Measurements from ENCODE around the gene ZMIZ1. TPM values are rescaled to one million over a fixed set of nuclear protein-coding genes. Genes with fewer than 3 reads are reported as not detected.

ZMIZ1 gene
- polyA plus RNA-seq, 2 donors: 29.2 to 29.7 TPM

DNA sequence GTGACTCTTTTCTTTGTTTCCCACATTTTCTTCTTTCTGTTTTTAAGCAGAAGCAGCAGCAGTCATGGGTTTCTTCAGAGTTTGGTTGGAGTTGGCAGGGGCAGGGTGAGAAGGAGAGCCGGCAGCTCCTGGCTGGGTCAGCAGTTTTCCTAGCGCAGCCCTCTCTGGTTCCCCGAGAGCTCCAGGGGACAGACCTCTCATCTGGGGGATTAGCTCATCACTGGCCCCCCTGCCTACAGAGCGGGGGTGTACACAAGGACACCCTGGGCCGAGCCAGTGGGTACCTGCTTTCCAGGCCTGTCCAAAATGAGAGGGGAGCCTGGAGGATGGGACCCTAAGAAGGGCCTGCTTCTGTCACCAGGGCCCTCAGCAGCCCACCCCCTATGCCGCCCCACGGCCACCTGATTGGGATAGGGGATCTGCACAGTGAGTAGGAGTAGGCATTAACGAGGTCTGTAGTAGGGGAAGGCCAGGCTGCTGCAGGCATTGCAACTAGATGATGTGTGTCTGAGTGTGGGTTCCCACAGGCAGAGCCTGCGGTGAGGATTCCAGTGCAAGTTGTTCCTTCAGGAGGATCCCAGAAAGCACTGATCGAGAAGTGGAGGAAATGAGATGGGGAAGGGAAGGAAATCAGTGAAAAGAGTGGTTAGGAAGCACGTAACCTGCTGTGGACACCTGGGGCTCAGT is 155.6 kb downstream of the ZMIZ1 start:
- Histone ChIP-seq H3K27ac (ENCODE audit: low read depth in 2 of 2, low read length in 1 of 2) (no peak overlapping the region), H3K9me3 (ENCODE audit: control insufficient read depth in 2 of 2, insufficient read depth in 1 of 2, low read depth in 1 of 2, low read length in 1 of 2) (no peaks in the 10 kb centered on the region), H3K4me1 (ENCODE audit: control insufficient read depth in 2 of 2, insufficient read depth in 2 of 2, low read length in 1 of 2) (peaks cover 8 to 29% of the 10 kb centered on the region in 2 donors), H3K36me3 (ENCODE audit: control insufficient read depth in 2 of 2, insufficient read depth in 2 of 2, low read length in 1 of 2) (peaks cover 7 to 57% of the 10 kb centered on the region in 2 donors), H3K4me3 (ENCODE audit: low read depth in 1 of 2, low read length in 2 of 2) (no peak overlapping the region), H3K27me3 (ENCODE audit: control insufficient read depth in 1 of 2, insufficient read depth in 2 of 2, low read length in 2 of 2) (no peaks in the 10 kb centered on the region)
- 79 to 86% methylated on average over 11 of the region's 11 CpGs for WGBS, 2 donors

- WGBS, 2 donors: 85 to 90% methylated on average over 5 of the region's 5 CpGs
- peaks cover 7 to 57% of the 10 kb centered on the region in 2 donors for H3K36me3 ChIP-seq (ENCODE audit: control insufficient read depth in 2 of 2, insufficient read depth in 2 of 2, low read length in 1 of 2)
- no peaks in the 10 kb centered on the region for H3K9me3 ChIP-seq (ENCODE audit: control insufficient read depth in 2 of 2, insufficient read depth in 1 of 2, low read depth in 1 of 2, low read length in 1 of 2)
- H3K4me3 ChIP-seq (ENCODE audit: low read depth in 1 of 2, low read length in 2 of 2): no peak overlapping the region
- H3K4me1 ChIP-seq (ENCODE audit: control insufficient read depth in 2 of 2, insufficient read depth in 2 of 2, low read length in 1 of 2): peaks cover 3 to 28% of the 10 kb centered on the region in 2 donors
- no peak overlapping the region for H3K27ac ChIP-seq (ENCODE audit: low read depth in 2 of 2, low read length in 1 of 2)
- no peaks in the 10 kb centered on the region for H3K27me3 ChIP-seq (ENCODE audit: control insufficient read depth in 1 of 2, insufficient read depth in 2 of 2, low read length in 2 of 2)
These were observed 156.2 kb downstream of the ZMIZ1 start for GRCh38 chr10:79224992-79225391.

DNA sequence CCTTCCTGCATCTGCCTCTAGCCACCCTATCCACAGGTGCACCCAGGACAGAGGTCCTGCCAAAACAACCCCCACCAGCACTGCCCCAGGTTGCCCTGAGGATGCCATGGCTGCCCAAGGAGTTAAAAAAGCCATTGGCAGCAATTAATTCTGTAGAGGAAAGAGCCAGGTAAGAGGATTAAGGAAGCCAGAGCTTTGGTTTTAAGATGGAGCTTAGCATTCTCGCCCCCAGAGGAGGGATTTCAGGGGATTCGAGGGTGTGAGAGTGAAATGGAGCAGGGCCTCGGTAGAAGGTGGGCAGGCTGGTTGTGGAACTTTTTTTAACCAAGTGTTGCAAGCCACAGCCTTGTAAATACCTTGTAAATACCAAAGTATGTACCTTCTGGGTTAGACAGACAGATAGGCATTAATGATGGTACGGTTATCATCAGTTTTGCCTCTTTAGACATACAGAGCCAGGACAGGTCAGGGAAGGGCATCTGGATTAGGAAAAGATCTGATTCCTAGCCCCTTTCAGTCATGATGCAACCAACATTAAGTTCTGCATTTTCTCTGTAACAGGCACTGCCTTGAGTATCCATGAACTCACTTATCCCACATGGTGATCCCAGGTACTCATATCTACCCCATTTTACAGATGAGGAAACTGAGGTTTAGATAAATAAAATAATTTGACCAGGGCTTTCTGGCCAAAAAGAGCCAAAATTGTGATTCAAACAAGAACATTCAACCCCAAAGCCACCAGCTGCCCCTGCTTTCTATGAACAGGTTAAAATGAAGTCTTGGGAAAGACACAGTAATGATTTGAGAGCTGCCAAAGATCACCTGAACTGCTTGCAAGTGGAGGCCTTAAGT is 157.9 kb downstream of the ZMIZ1 start:
- peaks cover 3 to 13% of the 10 kb centered on the region in 2 donors for H3K4me1 ChIP-seq (ENCODE audit: control insufficient read depth in 2 of 2, insufficient read depth in 2 of 2, low read length in 1 of 2)

DNA sequence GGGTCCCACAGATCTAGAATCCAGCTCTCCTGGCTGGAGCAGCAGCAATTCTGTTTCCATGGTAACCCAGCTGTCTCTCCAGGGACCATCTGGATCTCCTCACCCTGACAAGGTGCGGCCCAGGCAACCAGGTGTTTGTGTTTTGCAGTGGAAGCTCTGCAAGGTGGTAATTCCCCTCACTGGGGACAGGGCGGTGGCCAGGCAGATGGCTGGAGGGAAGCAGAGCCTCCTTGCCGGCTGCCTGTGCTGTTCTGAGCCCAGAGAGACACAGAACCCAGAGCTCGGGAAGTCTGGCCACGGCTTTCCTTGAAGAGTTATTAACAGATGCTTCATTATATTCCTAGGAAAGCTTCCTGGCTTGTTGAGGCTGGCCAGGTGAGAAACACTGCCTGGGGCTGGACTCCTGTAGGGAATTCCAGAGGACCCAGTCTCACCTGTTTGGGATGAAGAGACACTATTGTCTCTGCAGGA is 160.3 kb downstream of the ZMIZ1 start:
- 40 to 48% methylated on average over 5 of the region's 5 CpGs for WGBS, 2 donors
- no peak overlapping the region for H3K27ac ChIP-seq (ENCODE audit: low read depth in 2 of 2, low read length in 1 of 2)
- H3K4me3 ChIP-seq (ENCODE audit: low read depth in 1 of 2, low read length in 2 of 2): no peak overlapping the region
- H3K27me3 ChIP-seq (ENCODE audit: control insufficient read depth in 1 of 2, insufficient read depth in 2 of 2, low read length in 2 of 2): no peaks in the 10 kb centered on the region
- H3K4me1 ChIP-seq (ENCODE audit: control insufficient read depth in 2 of 2, insufficient read depth in 2 of 2, low read length in 1 of 2): peaks cover 3 to 5% of the 10 kb centered on the region in 2 donors
- H3K9me3 ChIP-seq (ENCODE audit: control insufficient read depth in 2 of 2, insufficient read depth in 1 of 2, low read depth in 1 of 2, low read length in 1 of 2): no peaks in the 10 kb centered on the region
- peaks cover 17 to 47% of the 10 kb centered on the region in 2 donors for H3K36me3 ChIP-seq (ENCODE audit: control insufficient read depth in 2 of 2, insufficient read depth in 2 of 2, low read length in 1 of 2)

More for the DNA sequence above, 157.9 kb downstream of the ZMIZ1 start:
- peaks cover 12 to 56% of the 10 kb centered on the region in 2 donors for H3K36me3 ChIP-seq (ENCODE audit: control insufficient read depth in 2 of 2, insufficient read depth in 2 of 2, low read length in 1 of 2)
- WGBS, 2 donors: 86 to 94% methylated on average over 4 of the region's 4 CpGs
- H3K9me3 ChIP-seq (ENCODE audit: control insufficient read depth in 2 of 2, insufficient read depth in 1 of 2, low read depth in 1 of 2, low read length in 1 of 2): no peaks in the 10 kb centered on the region
- H3K27me3 ChIP-seq (ENCODE audit: control insufficient read depth in 1 of 2, insufficient read depth in 2 of 2, low read length in 2 of 2): no peaks in the 10 kb centered on the region
- H3K27ac ChIP-seq (ENCODE audit: low read depth in 2 of 2, low read length in 1 of 2): no peak overlapping the region
- H3K4me3 ChIP-seq (ENCODE audit: low read depth in 1 of 2, low read length in 2 of 2): no peak overlapping the region

GRCh38 chr10:79229830-79230327 is 161.1 kb downstream of the ZMIZ1 start:
- H3K36me3 ChIP-seq (ENCODE audit: control insufficient read depth in 2 of 2, insufficient read depth in 2 of 2, low read length in 1 of 2): peaks cover 17 to 40% of the 10 kb centered on the region in 2 donors
- 74 to 83% methylated on average over 12 of the region's 12 CpGs for WGBS, 2 donors
- H3K4me1 ChIP-seq (ENCODE audit: control insufficient read depth in 2 of 2, insufficient read depth in 2 of 2, low read length in 1 of 2): peaks cover 3 to 5% of the 10 kb centered on the region in 2 donors
- H3K27me3 ChIP-seq (ENCODE audit: control insufficient read depth in 1 of 2, insufficient read depth in 2 of 2, low read length in 2 of 2): no peaks in the 10 kb centered on the region
- no peak overlapping the region for H3K4me3 ChIP-seq (ENCODE audit: low read depth in 1 of 2, low read length in 2 of 2)
- H3K9me3 ChIP-seq (ENCODE audit: control insufficient read depth in 2 of 2, insufficient read depth in 1 of 2, low read depth in 1 of 2, low read length in 1 of 2): no peaks in the 10 kb centered on the region
- H3K27ac ChIP-seq (ENCODE audit: low read depth in 2 of 2, low read length in 1 of 2): no peak overlapping the region

DNA sequence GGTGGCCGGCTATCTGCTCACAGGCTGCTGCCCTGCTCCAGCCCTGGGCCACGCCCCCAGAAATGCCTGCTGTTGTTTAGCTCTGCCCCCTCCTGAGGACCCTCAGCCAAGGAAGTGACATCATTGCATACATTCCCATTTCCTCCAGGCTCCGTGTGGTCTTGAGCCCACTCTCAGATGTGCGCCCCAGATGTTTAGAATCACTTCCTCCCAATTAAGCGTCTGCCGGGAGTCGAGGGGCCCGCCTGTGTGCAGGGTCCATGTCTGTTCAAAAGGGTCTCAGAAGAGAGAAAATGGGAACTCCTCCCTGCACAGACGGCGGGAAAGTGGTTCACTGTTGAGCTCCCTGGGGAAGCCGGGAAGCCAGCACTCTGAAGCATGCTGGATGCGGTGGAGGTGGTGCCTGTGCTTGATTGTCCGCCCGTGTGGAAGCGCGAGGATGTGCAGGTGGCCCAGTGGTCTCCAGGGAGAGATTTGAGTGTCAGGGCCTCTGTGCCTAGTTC is 161.6 kb downstream of the ZMIZ1 start:
- Histone ChIP-seq H3K4me3 (ENCODE audit: low read depth in 1 of 2, low read length in 2 of 2) (no peak overlapping the region), H3K9me3 (ENCODE audit: control insufficient read depth in 2 of 2, insufficient read depth in 1 of 2, low read depth in 1 of 2, low read length in 1 of 2) (no peaks in the 10 kb centered on the region), H3K4me1 (ENCODE audit: control insufficient read depth in 2 of 2, insufficient read depth in 2 of 2, low read length in 1 of 2) (peaks cover 3 to 5% of the 10 kb centered on the region in 2 donors), H3K27me3 (ENCODE audit: control insufficient read depth in 1 of 2, insufficient read depth in 2 of 2, low read length in 2 of 2) (no peaks in the 10 kb centered on the region), H3K27ac (ENCODE audit: low read depth in 2 of 2, low read length in 1 of 2) (no peak overlapping the region), H3K36me3 (ENCODE audit: control insufficient read depth in 2 of 2, insufficient read depth in 2 of 2, low read length in 1 of 2) (peaks cover 17 to 44% of the 10 kb centered on the region in 2 donors)
- 74 to 77% methylated on average over 16 of the region's 16 CpGs for WGBS, 2 donors

DNA sequence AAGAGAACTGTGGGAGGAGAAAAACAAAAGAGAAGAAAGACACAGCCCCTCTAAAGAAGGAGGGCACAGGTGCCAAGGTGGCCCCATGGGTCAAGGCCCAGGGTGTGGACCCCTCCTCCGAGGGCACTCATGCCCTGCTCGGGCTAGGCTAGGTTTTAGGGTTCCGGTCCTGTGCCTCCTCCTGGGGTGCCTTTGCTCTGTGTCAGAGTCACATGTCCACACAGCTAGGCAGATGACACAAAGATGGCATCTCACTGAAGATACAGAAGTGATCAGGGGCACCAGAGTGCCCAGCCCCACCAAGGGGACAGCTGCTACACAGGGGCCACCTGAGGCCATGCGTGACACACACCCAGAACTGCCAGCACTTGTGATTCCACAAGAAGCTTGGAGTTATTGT is 162.1 kb downstream of the ZMIZ1 start:
- WGBS, 2 donors: 89 to 96% methylated on average over 4 of the region's 4 CpGs
- peaks cover 3 to 5% of the 10 kb centered on the region in 2 donors for H3K4me1 ChIP-seq (ENCODE audit: control insufficient read depth in 2 of 2, insufficient read depth in 2 of 2, low read length in 1 of 2)
- peaks cover 15 to 44% of the 10 kb centered on the region in 2 donors for H3K36me3 ChIP-seq (ENCODE audit: control insufficient read depth in 2 of 2, insufficient read depth in 2 of 2, low read length in 1 of 2)
- no peak overlapping the region for H3K27ac ChIP-seq (ENCODE audit: low read depth in 2 of 2, low read length in 1 of 2)
- no peaks in the 10 kb centered on the region for H3K9me3 ChIP-seq (ENCODE audit: control insufficient read depth in 2 of 2, insufficient read depth in 1 of 2, low read depth in 1 of 2, low read length in 1 of 2)
- no peak overlapping the region for H3K4me3 ChIP-seq (ENCODE audit: low read depth in 1 of 2, low read length in 2 of 2)
- H3K27me3 ChIP-seq (ENCODE audit: control insufficient read depth in 1 of 2, insufficient read depth in 2 of 2, low read length in 2 of 2): no peaks in the 10 kb centered on the region

- no peaks in the 10 kb centered on the region for H3K27me3 ChIP-seq (ENCODE audit: control insufficient read depth in 1 of 2, insufficient read depth in 2 of 2, low read length in 2 of 2)
- peaks cover 10 to 43% of the 10 kb centered on the region in 2 donors for H3K36me3 ChIP-seq (ENCODE audit: control insufficient read depth in 2 of 2, insufficient read depth in 2 of 2, low read length in 1 of 2)
- H3K9me3 ChIP-seq (ENCODE audit: control insufficient read depth in 2 of 2, insufficient read depth in 1 of 2, low read depth in 1 of 2, low read length in 1 of 2): no peaks in the 10 kb centered on the region
- H3K4me3 ChIP-seq (ENCODE audit: low read depth in 1 of 2, low read length in 2 of 2): no peak overlapping the region
- peaks cover 3 to 14% of the 10 kb centered on the region in 2 donors for H3K4me1 ChIP-seq (ENCODE audit: control insufficient read depth in 2 of 2, insufficient read depth in 2 of 2, low read length in 1 of 2)
- no peak overlapping the region for H3K27ac ChIP-seq (ENCODE audit: low read depth in 2 of 2, low read length in 1 of 2)
- WGBS, 2 donors: 61 to 81% methylated on average over 3 of the region's 3 CpGs
These were observed 163.1 kb downstream of the ZMIZ1 start for GRCh38 chr10:79231908-79232307.

DNA sequence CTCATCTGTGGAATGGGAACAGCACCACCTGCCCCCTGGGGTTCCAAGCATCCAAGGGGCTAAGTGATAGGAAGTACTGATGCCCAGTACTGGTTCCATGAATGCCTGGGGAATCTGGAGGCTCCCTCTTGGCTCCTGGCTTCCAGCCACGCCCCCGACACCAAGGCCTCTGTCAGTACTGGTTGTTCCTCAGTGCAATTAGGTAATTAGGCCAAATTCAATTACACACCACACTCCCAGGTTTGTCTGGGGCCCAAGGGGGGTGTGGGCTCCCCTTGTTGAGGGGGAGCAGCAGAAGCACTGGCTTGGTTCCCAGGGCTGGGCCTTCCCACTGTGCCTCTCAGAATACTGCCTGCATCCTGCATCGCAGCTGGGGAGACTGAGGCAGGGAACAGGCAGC is 164.1 kb downstream of the ZMIZ1 start:
- H3K9me3 ChIP-seq (ENCODE audit: control insufficient read depth in 2 of 2, insufficient read depth in 1 of 2, low read depth in 1 of 2, low read length in 1 of 2): no peaks in the 10 kb centered on the region
- H3K4me1 ChIP-seq (ENCODE audit: control insufficient read depth in 2 of 2, insufficient read depth in 2 of 2, low read length in 1 of 2): peaks cover 3 to 23% of the 10 kb centered on the region in 2 donors
- H3K27me3 ChIP-seq (ENCODE audit: control insufficient read depth in 1 of 2, insufficient read depth in 2 of 2, low read length in 2 of 2): no peaks in the 10 kb centered on the region
- H3K27ac ChIP-seq (ENCODE audit: low read depth in 2 of 2, low read length in 1 of 2): no peak overlapping the region
- H3K36me3 ChIP-seq (ENCODE audit: control insufficient read depth in 2 of 2, insufficient read depth in 2 of 2, low read length in 1 of 2): peaks cover 10 to 40% of the 10 kb centered on the region in 2 donors
- 77 to 83% methylated on average over 3 of the region's 3 CpGs for WGBS, 2 donors
- no peak overlapping the region for H3K4me3 ChIP-seq (ENCODE audit: low read depth in 1 of 2, low read length in 2 of 2)

Measured in esophagus (tissue), 2 donors.